Lung (tissue), 12 donors: ENCODE measurements around the gene COL4A6. TPM values are rescaled to one million over a fixed set of nuclear protein-coding genes. Genes with fewer than 3 reads are reported as not detected.
A peak's percentile ranks its signal among the peaks of the same experiment; 100 is the strongest.

Experiments
- ATAC-seq: fragments of 200-7000 bp; cut with Tn5 transposase; one replicate; pipeline ENCODE4 v1.9.1; 2020; ENCODE audit warnings: moderate number of reproducible peaks; ENCODE audit not compliant: insufficient read depth, low FRiP score
- DNase-seq, 3 donors: peaks; one replicate each; pipeline ENCODE4 v3.0.0-alpha.2; 2013 to 2017
- H3K27ac ChIP-seq, 2 donors: one replicate each; pipeline ENCODE4 v1.5.1; 2013; ENCODE audit warnings: mild to moderate bottlenecking in 2 of 2, moderate library complexity in 2 of 2, control low read depth in 1 of 2, inconsistent platforms in 1 of 2, low read depth in 1 of 2, low read length in 1 of 2
- H3K27me3 ChIP-seq, 3 donors: one replicate each; pipeline ENCODE4 v1.5.1; 2013; ENCODE audit warnings: low read length in 2 of 3; ENCODE audit not compliant: control insufficient read depth in 3 of 3, insufficient read depth in 3 of 3
- H3K36me3 ChIP-seq, 4 donors: one replicate each; pipeline ENCODE4 v1.5.1; 2013; ENCODE audit warnings: low read length in 4 of 4, mild to moderate bottlenecking in 1 of 4, moderate library complexity in 1 of 4; ENCODE audit not compliant: control insufficient read depth in 4 of 4, insufficient read depth in 4 of 4
- H3K4me1 ChIP-seq, 5 donors: one replicate each; pipeline ENCODE4 v1.5.1; 2013; ENCODE audit warnings: low read length in 5 of 5, mild to moderate bottlenecking in 2 of 5, moderate library complexity in 1 of 5; ENCODE audit not compliant: control insufficient read depth in 5 of 5, insufficient read depth in 5 of 5
- H3K4me3 ChIP-seq: one replicate; pipeline ENCODE4 v1.5.1; 2013; ENCODE audit warnings: mild to moderate bottlenecking, control low read depth, moderate library complexity
- H3K9ac ChIP-seq, 2 donors: one replicate each; pipeline ENCODE4 v1.5.1; 2013; ENCODE audit warnings: low read length in 2 of 2, control low read depth in 1 of 2; ENCODE audit not compliant: insufficient read depth in 1 of 2
- H3K9me3 ChIP-seq, 4 donors: one replicate each; pipeline ENCODE4 v1.5.1; 2013; ENCODE audit warnings: low read length in 3 of 4, mild to moderate bottlenecking in 1 of 4, moderate library complexity in 1 of 4; ENCODE audit not compliant: control insufficient read depth in 4 of 4, insufficient read depth in 3 of 4
- WGBS, 2 donors: extraction: QIAGEN DNeasy Blood & Tissue Kit; methylation state at CpG; one replicate each; pipeline ENCODE4 v1.1.7; 2013; 5-methylcytosine and 5-hydroxymethylcytosine counted together
- polyA plus RNA-seq, 2 donors: library from polyadenylated mRNA; stranded (reverse); fragments of 200-250 nt; gene quantifications; one replicate each; pipeline ENCODE4 v1.2.1, GENCODE V29; 2013
- total RNA-seq, 2 donors: library from RNA; depleted of rRNA in 1 of 2; stranded (reverse); fragments of >200 nt in 1 of 2; gene quantifications; one replicate each; pipeline ENCODE4 v1.2.1, GENCODE V29; 2014 to 2021
- TF ChIP-seq, protein P1 (sequence below): IDR thresholded peaks from 2 replicates; pipeline ENCODE4 v1.5.1; 2012; ENCODE audit warnings: mild to moderate bottlenecking; ENCODE audit errors: control extremely low read depth, extremely low read depth
- donor health status: control.
- donor health status: control.
- donor health status: Bipolar disorder and iron deficiency.
- donor health status: healthy.
- donor health status: DM: yes; HTN: yes; CAD: no.

COL4A6 gene
- total and polyA plus RNA-seq, 4 donors: 0.57 to 16.7 (median 1.6) TPM

DNA sequence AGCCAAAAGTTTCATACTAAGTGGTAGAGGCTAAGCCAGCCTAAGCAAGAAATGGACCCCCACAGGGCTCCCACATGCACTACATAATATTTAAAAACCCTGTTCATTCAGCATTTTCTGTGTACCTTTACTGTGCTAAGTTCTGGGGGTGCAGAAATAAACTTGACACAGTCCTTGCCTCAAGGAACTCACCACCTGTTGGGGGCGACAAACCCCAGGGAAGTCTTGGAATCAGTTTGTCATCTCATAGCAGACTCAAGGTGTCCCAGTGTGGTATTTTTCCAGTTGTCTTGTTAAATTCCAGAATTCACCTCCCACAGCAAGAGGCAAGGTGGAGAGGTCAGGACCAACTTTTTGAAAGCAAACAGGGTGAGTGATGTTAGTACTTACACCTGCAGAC is 303.5 kb downstream of the COL4A6 start:
- Histone ChIP-seq H3K27me3 (peaks cover 0 to 27% (median 15%) of the 10 kb centered on the region in 3 donors), H3K9me3 (peaks cover 0 to 2% (median 0%) of the 10 kb centered on the region in 4 donors), H3K9ac (no peak overlapping the region), H3K27ac (no peak overlapping the region), H3K4me1 (no peaks in the 10 kb centered on the region), H3K36me3 (peaks cover 0 to 19% (median 2%) of the 10 kb centered on the region in 4 donors), H3K4me3 (no peak overlapping the region)
- TF ChIP-seq, protein P1, sequence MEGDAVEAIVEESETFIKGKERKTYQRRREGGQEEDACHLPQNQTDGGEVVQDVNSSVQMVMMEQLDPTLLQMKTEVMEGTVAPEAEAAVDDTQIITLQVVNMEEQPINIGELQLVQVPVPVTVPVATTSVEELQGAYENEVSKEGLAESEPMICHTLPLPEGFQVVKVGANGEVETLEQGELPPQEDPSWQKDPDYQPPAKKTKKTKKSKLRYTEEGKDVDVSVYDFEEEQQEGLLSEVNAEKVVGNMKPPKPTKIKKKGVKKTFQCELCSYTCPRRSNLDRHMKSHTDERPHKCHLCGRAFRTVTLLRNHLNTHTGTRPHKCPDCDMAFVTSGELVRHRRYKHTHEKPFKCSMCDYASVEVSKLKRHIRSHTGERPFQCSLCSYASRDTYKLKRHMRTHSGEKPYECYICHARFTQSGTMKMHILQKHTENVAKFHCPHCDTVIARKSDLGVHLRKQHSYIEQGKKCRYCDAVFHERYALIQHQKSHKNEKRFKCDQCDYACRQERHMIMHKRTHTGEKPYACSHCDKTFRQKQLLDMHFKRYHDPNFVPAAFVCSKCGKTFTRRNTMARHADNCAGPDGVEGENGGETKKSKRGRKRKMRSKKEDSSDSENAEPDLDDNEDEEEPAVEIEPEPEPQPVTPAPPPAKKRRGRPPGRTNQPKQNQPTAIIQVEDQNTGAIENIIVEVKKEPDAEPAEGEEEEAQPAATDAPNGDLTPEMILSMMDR: no peak
- no peak for ATAC-seq
- WGBS, 2 donors: 57 to 100% methylated on average over 1 of the region's 1 CpG
- DNase-seq: no peak

DNA sequence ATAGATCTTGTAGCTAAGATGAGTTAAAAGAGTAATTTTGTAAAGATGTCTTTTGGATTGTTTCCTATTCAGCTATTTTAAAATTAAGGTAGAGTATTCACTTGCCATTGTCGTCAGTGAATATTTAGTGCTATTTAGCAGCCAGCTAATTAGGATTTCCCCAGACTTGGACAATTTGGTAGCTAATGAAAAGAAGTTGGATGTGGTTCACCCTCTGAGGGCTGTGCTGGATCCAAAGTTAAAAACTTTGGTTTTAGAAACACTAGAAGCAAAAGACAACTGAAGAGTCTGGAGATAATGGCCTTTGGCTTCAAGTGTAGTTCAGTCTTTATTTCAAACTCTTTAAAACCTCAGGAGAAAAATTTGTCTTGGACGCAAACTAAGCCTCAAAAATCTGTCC is 305.3 kb downstream of the COL4A6 start:
- WGBS, 2 donors: 76 to 96% methylated on average over 2 of the region's 2 CpGs
- Histone ChIP-seq H3K9me3 (no peaks in the 10 kb centered on the region), H3K36me3 (peaks cover 0 to 12% (median 2%) of the 10 kb centered on the region in 4 donors), H3K27ac (no peak overlapping the region), H3K4me1 (no peaks in the 10 kb centered on the region), H3K4me3 (no peak overlapping the region), H3K9ac (no peak overlapping the region), H3K27me3 (peaks cover 0 to 26% (median 15%) of the 10 kb centered on the region in 3 donors)
- DNase-seq (no peak), ATAC-seq (no peak)
- TF ChIP-seq, protein P1: no peak

DNA sequence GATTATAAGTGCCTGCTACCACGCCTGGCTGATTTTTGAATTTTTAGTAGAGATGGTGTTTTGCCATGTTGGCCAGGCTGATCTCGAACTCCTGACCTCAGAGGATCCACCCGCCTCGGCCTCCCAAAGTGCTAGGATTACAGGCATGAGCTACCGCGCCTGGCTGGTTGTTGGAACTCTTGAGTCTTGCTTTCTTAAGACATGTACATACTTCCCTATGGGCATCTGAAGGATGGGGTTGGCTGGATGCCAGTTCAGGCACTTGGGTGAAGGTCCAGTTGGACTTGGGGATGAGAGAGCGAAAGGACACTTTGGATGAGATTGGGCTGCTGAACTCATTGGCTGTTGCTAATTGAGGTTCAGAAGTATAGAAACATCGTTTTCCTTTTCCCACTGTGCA is 306.2 kb downstream of the COL4A6 start:
- ATAC-seq (no peak), DNase-seq (no peak)
- WGBS, 2 donors: 89 to 100% methylated on average over 7 to 8 of the region's 8 CpGs
- Histone ChIP-seq H3K9me3 (no peaks in the 10 kb centered on the region), H3K27me3 (peaks cover 0 to 29% (median 15%) of the 10 kb centered on the region in 3 donors), H3K27ac (peak overlapping the region; percentile 64 to 66), H3K36me3 (peaks cover 0 to 5% (median 2%) of the 10 kb centered on the region in 4 donors), H3K4me3 (no peak overlapping the region), H3K4me1 (no peaks in the 10 kb centered on the region), H3K9ac (no peak overlapping the region)
- TF ChIP-seq, protein P1: no peak

- WGBS, 2 donors: 52 to 54% methylated on average over 2 of the region's 2 CpGs
- TF ChIP-seq, protein P1: no peak
- DNase-seq: peak in 1 of 3 donors; percentile 23
- H3K9me3 ChIP-seq: no peaks in the 10 kb centered on the region
- H3K4me1 ChIP-seq: no peaks in the 10 kb centered on the region
- peaks cover 0 to 4% (median 2%) of the 10 kb centered on the region in 4 donors for H3K36me3 ChIP-seq
- peak overlapping the region; percentile 21 for H3K4me3 ChIP-seq
- H3K9ac ChIP-seq: no peak overlapping the region
- H3K27ac ChIP-seq: peak overlapping the region in 1 of 2 donors; percentile 47
- H3K27me3 ChIP-seq: peaks cover 0 to 32% (median 16%) of the 10 kb centered on the region in 3 donors
- ATAC-seq: no peak
Observed at GRCh38 chrX:108131471-108131870, 306.8 kb downstream of the COL4A6 start.
